GM23338 (cell line): ENCODE data around the gene CERS2. TPM values are rescaled to one million over a fixed set of nuclear protein-coding genes. Genes with fewer than 3 reads are reported as not detected.

Experiments
- ATAC-seq: fragments of 200-7000 bp; cut with Tn5 transposase; 3 replicates; pipeline ENCODE4 v1.9.1; 2020
- DNase-seq: peaks from one replicate; pipeline ENCODE4 v3.0.0-alpha.2; 2015; ENCODE audit warnings: low spot score
- H2AFZ ChIP-seq: fragments of 200-600 bp; sonication (generic); 2 replicates; pipeline ENCODE4 v1.8.0; 2016; ENCODE audit warnings: antibody characterized with exemption, mild to moderate bottlenecking, moderate library complexity
- H3F3A ChIP-seq: fragments of 200-600 bp; sonication (generic); replicated peaks from 2 replicates; pipeline ENCODE4 v1.8.0; 2017; ENCODE audit warnings: antibody characterized with exemption, mixed run types, low read depth
- H3K27ac ChIP-seq: fragments of 200-600 bp; sonication (generic); 2 replicates; pipeline ENCODE4 v1.6.1; 2016; ENCODE audit warnings: low read depth
- H3K27me3 ChIP-seq: fragments of 200-600 bp; sonication (generic); 2 replicates; pipeline ENCODE4 v1.8.0; 2016; ENCODE audit warnings: mild to moderate bottlenecking, mixed run types, moderate library complexity; ENCODE audit not compliant: insufficient read depth
- H3K36me3 ChIP-seq: fragments of 200-600 bp; sonication (generic); 2 replicates; pipeline ENCODE4 v1.8.0; 2016; ENCODE audit warnings: mild to moderate bottlenecking; ENCODE audit not compliant: insufficient read depth
- H3K4me1 ChIP-seq: fragments of 200-600 bp; sonication (generic); 2 replicates; pipeline ENCODE4 v1.8.0; 2016; ENCODE audit warnings: mild to moderate bottlenecking, moderate library complexity; ENCODE audit not compliant: insufficient read depth
- H3K4me2 ChIP-seq: fragments of 200-600 bp; sonication (generic); 2 replicates; pipeline ENCODE4 v1.7.1; 2017; ENCODE audit warnings: mixed run types
- H3K4me3 ChIP-seq: fragments of 200-600 bp; sonication (generic); 2 replicates; pipeline ENCODE4 v1.6.1; 2016; ENCODE audit warnings: mixed run types
- H3K79me2 ChIP-seq: fragments of 200-600 bp; sonication (generic); replicated peaks from 2 replicates; pipeline ENCODE4 v1.8.0; 2017; ENCODE audit warnings: mild to moderate bottlenecking; ENCODE audit not compliant: insufficient read depth
- H3K9me2 ChIP-seq: fragments of 200-600 bp; sonication (generic); 2 replicates; pipeline ENCODE4 v1.8.0; 2017; ENCODE audit not compliant: insufficient read depth
- H4K20me1 ChIP-seq: fragments of 200-600 bp; sonication (generic); replicated peaks from 2 replicates; pipeline ENCODE4 v1.8.0; 2017; ENCODE audit warnings: mild to moderate bottlenecking; ENCODE audit not compliant: insufficient read depth
- H3K27ac Mint-ChIP-seq: 2 replicates; pipeline ENCODE4 v1.8.0; 2020; ENCODE audit warnings: inconsistent platforms, mild to moderate bottlenecking, moderate library complexity, mixed read lengths
- H3K27me3 Mint-ChIP-seq: 3 replicates; pipeline ENCODE4 v1.8.0; 2022; ENCODE audit warnings: low read depth, mild to moderate bottlenecking, moderate library complexity, mixed read lengths, inconsistent platforms; ENCODE audit not compliant: insufficient read depth, poor library complexity
- H3K36me3 Mint-ChIP-seq: 3 replicates; pipeline ENCODE4 v1.8.0; 2021; ENCODE audit warnings: low read depth, mild to moderate bottlenecking, inconsistent platforms, moderate library complexity, mixed read lengths
- H3K4me1 Mint-ChIP-seq: 3 replicates; pipeline ENCODE4 v1.8.0; 2020; ENCODE audit warnings: mild to moderate bottlenecking, inconsistent platforms, mixed read lengths
- H3K4me3 Mint-ChIP-seq: 3 replicates; pipeline ENCODE4 v1.8.0; 2021; ENCODE audit warnings: moderate library complexity, mild to moderate bottlenecking, inconsistent platforms, mixed read lengths
- H3K9me3 Mint-ChIP-seq: 3 replicates; pipeline ENCODE4 v1.8.0; 2020; ENCODE audit warnings: moderate library complexity, mild to moderate bottlenecking, inconsistent platforms, mixed read lengths
- CTCF ChIP-seq, 2 experiments: fragments of 200-600 bp in 1 of 2; sonication (generic) in 1 of 2; conservative IDR thresholded peaks; 2 replicates each; pipeline versions ENCODE4 v1.5.1 to v1.6.1; 2016 to 2017; ENCODE audit warnings: antibody characterized with exemption in 2 of 2, low read depth in 2 of 2, mild to moderate bottlenecking in 2 of 2, moderate library complexity in 1 of 2
- ETS1 ChIP-seq: IDR thresholded peaks from 2 replicates; pipeline ENCODE4 v1.6.1; 2016; ENCODE audit warnings: antibody characterized with exemption
- EZH2 ChIP-seq: fragments of 200-600 bp; sonication (generic); IDR thresholded peaks from one replicate; pipeline ENCODE4 v1.8.0; 2017; ENCODE audit warnings: antibody characterized with exemption, mild to moderate bottlenecking, low read depth; ENCODE audit not compliant: unreplicated experiment
- JUNB ChIP-seq: IDR thresholded peaks from one replicate; pipeline ENCODE4 v1.6.1; 2016; ENCODE audit warnings: antibody characterized with exemption; ENCODE audit not compliant: unreplicated experiment
- NANOG ChIP-seq: IDR thresholded peaks from 2 replicates; pipeline ENCODE4 v1.6.1; 2016; ENCODE audit warnings: antibody characterized with exemption, borderline replicate concordance
- POLR2AphosphoS5 ChIP-seq: IDR thresholded peaks from 2 replicates; pipeline ENCODE4 v1.6.1; 2016; ENCODE audit warnings: antibody characterized with exemption, low read depth
- STAT1 ChIP-seq: IDR thresholded peaks from one replicate; pipeline ENCODE4 v1.6.1; 2016; ENCODE audit warnings: antibody characterized with exemption; ENCODE audit not compliant: unreplicated experiment
- ZNF331 ChIP-seq: fragments of 250-450 bp; sonication (Bioruptor Pico); IDR thresholded peaks from 2 replicates; pipeline ENCODE4 v1.5.0; 2020; ENCODE audit warnings: low read depth, mild to moderate bottlenecking, moderate library complexity
- ZNF462 ChIP-seq: fragments of 250-450 bp; sonication (Bioruptor Pico); IDR thresholded peaks from 2 replicates; pipeline ENCODE4 v1.5.0; 2020; ENCODE audit warnings: mild to moderate bottlenecking, moderate library complexity
- polyA plus RNA-seq: library from polyadenylated mRNA; unstranded; fragments of >200 nt; fragmentation: Nextera tagmentation; extraction: Ambion mirVana; gene quantifications from 2 replicates; pipeline ENCODE4 v1.2.1, GENCODE V29; 2016
- total RNA-seq: library from RNA; depleted of rRNA; stranded (reverse); fragments of >200 nt; shearing (Covaris generic); gene quantifications from 2 replicates; pipeline ENCODE4 v1.2.3, GENCODE V29; 2014
- TF ChIP-seq, protein P1 (sequence below): IDR thresholded peaks from one replicate; pipeline ENCODE4 v1.6.1; 2018; ENCODE audit warnings: antibody characterized with exemption; ENCODE audit not compliant: unreplicated experiment

Gene CERS2
- total and polyA plus RNA-seq, 2 experiments from 2014 or later = 83.3 to 120 TPM

GRCh38 chr1:150972417-150972940 is 2.2 kb downstream of the CERS2 start (continued):
- no peak for TF ChIP-seq ZNF462 (CRISPR knock-in tag)
- TF ChIP-seq ZNF331 (CRISPR knock-in tag) = no peak
- TF ChIP-seq POLR2AphosphoS5 = no peak
- no peak for TF ChIP-seq NANOG
- TF ChIP-seq STAT1 = no peak

DNA sequence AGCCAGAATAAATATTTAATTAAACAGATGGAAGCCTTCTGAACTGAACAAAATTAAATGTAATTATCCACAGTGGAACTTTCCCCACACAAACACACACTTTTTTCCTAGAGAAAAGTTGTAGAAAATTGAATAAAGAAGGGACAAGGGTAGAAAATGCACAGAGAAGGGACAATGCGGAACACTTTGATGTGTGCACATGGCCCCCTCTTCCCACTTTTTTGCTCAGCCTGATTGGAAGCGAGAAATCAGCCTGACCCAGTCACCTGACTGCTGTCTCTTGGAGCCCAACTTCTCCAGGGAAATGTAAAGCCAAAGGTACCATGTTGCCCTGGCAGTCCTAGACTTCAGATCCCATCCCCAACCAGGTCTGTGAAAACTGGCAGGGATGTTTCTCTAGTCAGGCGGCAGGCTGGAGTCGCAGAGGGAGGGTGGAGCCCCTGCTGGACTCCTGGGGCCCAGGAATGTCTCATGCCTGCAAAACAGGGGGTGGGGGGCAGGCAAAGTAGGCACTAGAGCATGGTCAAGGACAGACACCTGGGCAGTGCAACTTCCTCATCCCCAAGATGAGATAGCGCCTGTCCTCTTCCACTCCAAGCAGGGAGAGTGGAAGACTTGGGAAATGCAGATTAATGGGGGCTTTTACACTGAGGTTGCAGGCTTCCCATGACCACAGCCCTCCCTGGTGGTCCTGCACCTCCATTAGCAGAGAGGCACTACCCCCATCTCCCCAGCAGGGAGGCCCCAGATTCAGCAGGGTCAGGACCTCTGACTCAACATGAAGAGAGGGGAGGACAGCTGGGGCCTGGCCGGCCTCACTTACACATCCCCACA is 2.8 kb downstream of the CERS2 start:
- Histone ChIP-seq H4K20me1 (peaks cover 22% of the 10 kb centered on the region; the same call in 1 of the 2 replicates), H3K9me2 (no peaks in the 10 kb centered on the region), H3K4me3 (peak overlapping the region; percentile 88), H3K36me3 (peaks cover 17% of the 10 kb centered on the region), H3K79me2 (peaks cover 67% of the 10 kb centered on the region), H3F3A (peaks cover 5% of the 10 kb centered on the region), H3K27me3 (0 out of 2 replicates have a peak, but pooled peaks cover 3% of the 10 kb centered on the region), H3K27ac (peak overlapping the region; percentile 88), H3K4me1 (peaks cover 47% of the 10 kb centered on the region), H2AFZ (no peak overlapping the region), H3K4me2 (peak overlapping the region; percentile 96)
- peaks cover 4% of the 10 kb centered on the region; the same call in 1 of the 3 replicates for H3K9me3 Mint-ChIP-seq
- H3K4me3 Mint-ChIP-seq = peak overlapping the region; percentile 82
- peaks cover 56% of the 10 kb centered on the region for H3K4me1 Mint-ChIP-seq
- ATAC-seq (peak; percentile 34), DNase-seq (peak; percentile 67)
- H3K27ac Mint-ChIP-seq = peak overlapping the region; percentile 66
- no peak for TF ChIP-seq ETS1
- TF ChIP-seq EZH2 = no peak
- peak in 1 of 2 experiments; percentile 20; a peak in 1 of 4 replicates for TF ChIP-seq CTCF (conservative IDR thresholded peaks at IDR 0.05; ENCODE audit: low read depth in 2 of 2)
- TF ChIP-seq, protein P1, sequence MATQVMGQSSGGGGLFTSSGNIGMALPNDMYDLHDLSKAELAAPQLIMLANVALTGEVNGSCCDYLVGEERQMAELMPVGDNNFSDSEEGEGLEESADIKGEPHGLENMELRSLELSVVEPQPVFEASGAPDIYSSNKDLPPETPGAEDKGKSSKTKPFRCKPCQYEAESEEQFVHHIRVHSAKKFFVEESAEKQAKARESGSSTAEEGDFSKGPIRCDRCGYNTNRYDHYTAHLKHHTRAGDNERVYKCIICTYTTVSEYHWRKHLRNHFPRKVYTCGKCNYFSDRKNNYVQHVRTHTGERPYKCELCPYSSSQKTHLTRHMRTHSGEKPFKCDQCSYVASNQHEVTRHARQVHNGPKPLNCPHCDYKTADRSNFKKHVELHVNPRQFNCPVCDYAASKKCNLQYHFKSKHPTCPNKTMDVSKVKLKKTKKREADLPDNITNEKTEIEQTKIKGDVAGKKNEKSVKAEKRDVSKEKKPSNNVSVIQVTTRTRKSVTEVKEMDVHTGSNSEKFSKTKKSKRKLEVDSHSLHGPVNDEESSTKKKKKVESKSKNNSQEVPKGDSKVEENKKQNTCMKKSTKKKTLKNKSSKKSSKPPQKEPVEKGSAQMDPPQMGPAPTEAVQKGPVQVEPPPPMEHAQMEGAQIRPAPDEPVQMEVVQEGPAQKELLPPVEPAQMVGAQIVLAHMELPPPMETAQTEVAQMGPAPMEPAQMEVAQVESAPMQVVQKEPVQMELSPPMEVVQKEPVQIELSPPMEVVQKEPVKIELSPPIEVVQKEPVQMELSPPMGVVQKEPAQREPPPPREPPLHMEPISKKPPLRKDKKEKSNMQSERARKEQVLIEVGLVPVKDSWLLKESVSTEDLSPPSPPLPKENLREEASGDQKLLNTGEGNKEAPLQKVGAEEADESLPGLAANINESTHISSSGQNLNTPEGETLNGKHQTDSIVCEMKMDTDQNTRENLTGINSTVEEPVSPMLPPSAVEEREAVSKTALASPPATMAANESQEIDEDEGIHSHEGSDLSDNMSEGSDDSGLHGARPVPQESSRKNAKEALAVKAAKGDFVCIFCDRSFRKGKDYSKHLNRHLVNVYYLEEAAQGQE = no peak
- no peak for TF ChIP-seq NANOG
- TF ChIP-seq JUNB = no peak
- peaks cover 29% of the 10 kb centered on the region for H3K27me3 Mint-ChIP-seq
- H3K36me3 Mint-ChIP-seq = peaks cover 37% of the 10 kb centered on the region
